HCT116 (cell line): ENCODE results near the gene SPACA9. TPM values are rescaled to one million over a fixed set of nuclear protein-coding genes. Genes with fewer than 3 reads are reported as not detected.

Experiments used
- ATAC-seq: fragments of 200-7000 bp; cut with Tn5 transposase; 2 replicates; pipeline ENCODE4 v1.9.1; 2020; ENCODE audit warnings: mild to moderate bottlenecking, moderate library complexity
- BruUV-seq: library from RNA; stranded (reverse); fragments of 400-500 nt; replicated peaks from 2 replicates; lab custom pipeline; 2021; lab: Mats Ljungman, UMichigan
- CTCF ChIA-PET: fragments of 300-600 bp; sonication (Branson Sonifier 250); formaldehyde crosslinking; loops from one replicate; lab custom pipeline; 2021; ENCODE audit warnings: antibody characterized with exemption; lab: Charles Lee
- POLR2A ChIA-PET: fragments of 300-600, 350-600 bp; sonication (Branson Sonifier 250); formaldehyde crosslinking; loops from one replicate; lab custom pipeline; 2021; ENCODE audit warnings: antibody characterized with exemption; lab: Charles Lee
- RAD21 ChIA-PET, 2 experiments: fragments of 300-600 bp; sonication (Branson Sonifier 250); formaldehyde crosslinking; loops; one replicate each; lab custom pipeline; 2023; ENCODE audit warnings: low total read pairs in 2 of 2; ENCODE audit not compliant: uncharacterized antibody in 2 of 2, unreplicated experiment in 2 of 2, low non-redundant PET in 1 of 2; lab: Charles Lee
- DNase-seq: peaks from one replicate; pipeline ENCODE4 v3.0.0-alpha.2; 2010; ENCODE audit warnings: low read depth, low spot score
- H2AFZ ChIP-seq: fragments of 200-600 bp; shearing (Covaris generic), sonication (generic); 2 replicates; pipeline ENCODE4 v1.6.1; 2017; ENCODE audit warnings: low read depth, mixed run types, mixed read lengths, antibody characterized with exemption, low read length; ENCODE audit not compliant: poor library complexity, severe bottlenecking
- H3K27ac ChIP-seq: 2 replicates; pipeline ENCODE4 v1.5.1; 2012; ENCODE audit warnings: low read depth, low read length
- H3K27me3 ChIP-seq: fragments of 200-600 bp; sonication (generic); 2 replicates; pipeline ENCODE4 v1.6.1; 2016; ENCODE audit warnings: mixed run types, low read length, mixed read lengths; ENCODE audit not compliant: insufficient read depth
- H3K36me3 ChIP-seq, 2 experiments: fragments of 200-500 bp in 1 of 2; fragments of 200-600 bp in 1 of 2; sonication (Bioruptor generic) in 1 of 2; sonication (generic) in 1 of 2; 2 replicates each; pipeline versions ENCODE4 v1.5.1 to v1.6.1; 2014 to 2016; ENCODE audit warnings: low read length in 2 of 2, inconsistent platforms in 1 of 2, mixed read lengths in 1 of 2, mixed run types in 1 of 2; ENCODE audit not compliant: insufficient read depth in 2 of 2, control insufficient read depth in 1 of 2
- H3K4me1 ChIP-seq, 2 experiments: fragments of 200-600 bp in 1 of 2; sonication (generic) in 1 of 2; 2 replicates each; pipeline versions ENCODE4 v1.5.1 to v1.6.1; 2012 to 2017; ENCODE audit warnings: low read length in 2 of 2, inconsistent platforms in 1 of 2, mild to moderate bottlenecking in 1 of 2, mixed read lengths in 1 of 2, mixed run types in 1 of 2, moderate library complexity in 1 of 2; ENCODE audit not compliant: insufficient read depth in 2 of 2, control insufficient read depth in 1 of 2
- H3K4me2 ChIP-seq: fragments of 200-600 bp; sonication (generic); 2 replicates; pipeline ENCODE4 v1.6.1; 2017; ENCODE audit warnings: mixed run types, low read length, mixed read lengths
- H3K4me3 ChIP-seq, 2 experiments: fragments of 200-600 bp in 1 of 2; sonication (generic) in 1 of 2; replicated peaks in 1 of 2; 2 replicates each; pipeline ENCODE4 v1.5.1; 2011 to 2016; ENCODE audit warnings: low read length in 2 of 2, control low read depth in 1 of 2, low read depth in 1 of 2, mild to moderate bottlenecking in 1 of 2, mixed read lengths in 1 of 2, mixed run types in 1 of 2
- H3K79me2 ChIP-seq: fragments of 200-600 bp; sonication (generic); 2 replicates; pipeline ENCODE4 v1.6.1; 2017; ENCODE audit warnings: mild to moderate bottlenecking, mixed run types, low read length, moderate library complexity, mixed read lengths; ENCODE audit not compliant: insufficient read depth
- H3K9ac ChIP-seq: fragments of 200-600 bp; sonication (generic); 2 replicates; pipeline ENCODE4 v1.6.1; 2016; ENCODE audit warnings: low read length, mixed read lengths
- H3K9me2 ChIP-seq: fragments of 200-600 bp; sonication (generic), shearing (Covaris generic); 2 replicates; pipeline ENCODE4 v1.6.1; 2017; ENCODE audit warnings: mixed run types, mild to moderate bottlenecking, moderate library complexity; ENCODE audit not compliant: insufficient read depth
- H3K9me3 ChIP-seq, 2 experiments: fragments of 200-500 bp in 1 of 2; fragments of 200-600 bp in 1 of 2; sonication (Bioruptor generic) in 1 of 2; sonication (generic) in 1 of 2; 2 replicates each; pipeline ENCODE4 v1.6.1; 2014 to 2017; ENCODE audit warnings: low read length in 2 of 2, mixed read lengths in 2 of 2, inconsistent platforms in 1 of 2, low read depth in 1 of 2, mild to moderate bottlenecking in 1 of 2, mixed run types in 1 of 2, moderate library complexity in 1 of 2; ENCODE audit not compliant: control insufficient read depth in 1 of 2, insufficient read depth in 1 of 2
- H4K20me1 ChIP-seq: fragments of 200-600 bp; sonication (generic), shearing (Covaris generic); 2 replicates; pipeline ENCODE4 v1.6.1; 2017; ENCODE audit warnings: mixed run types, mild to moderate bottlenecking, moderate library complexity; ENCODE audit not compliant: insufficient read depth
- ATF3 ChIP-seq: IDR thresholded peaks from 2 replicates; pipeline ENCODE4 v1.6.1; 2012
- CBX3 ChIP-seq: IDR thresholded peaks from 2 replicates; pipeline ENCODE4 v1.6.1; 2012; ENCODE audit warnings: low read depth
- CEBPB ChIP-seq: IDR thresholded peaks from 2 replicates; pipeline ENCODE4 v1.6.1; 2012; ENCODE audit warnings: low read depth
- CTCF ChIP-seq, 3 experiments: fragments of 200-600 bp in 1 of 3; sonication (generic) in 1 of 3; IDR thresholded peaks in 2 of 3; conservative IDR thresholded peaks in 1 of 3; 2 replicates each; pipeline ENCODE4 v1.5.1; 2012 to 2017; ENCODE audit warnings: low read depth in 2 of 3, low read length in 2 of 3, antibody characterized with exemption in 1 of 3, borderline replicate concordance in 1 of 3, control low read depth in 1 of 3, mild to moderate bottlenecking in 1 of 3, mixed read lengths in 1 of 3, mixed run types in 1 of 3, moderate library complexity in 1 of 3; ENCODE audit not compliant: insufficient read depth in 1 of 3
- EGR1 ChIP-seq: IDR thresholded peaks from 2 replicates; pipeline ENCODE4 v1.6.1; 2012; ENCODE audit warnings: low read depth
- EZH2 ChIP-seq: fragments of 200-600 bp; sonication (generic); IDR thresholded peaks from 2 replicates; pipeline ENCODE4 v1.6.1; 2017; ENCODE audit warnings: antibody characterized with exemption, mixed run types
- EZH2phosphoT487 ChIP-seq: fragments of 200-600 bp; IDR thresholded peaks from 2 replicates; pipeline ENCODE4 v1.6.1; 2018; ENCODE audit warnings: antibody characterized with exemption, borderline replicate concordance
- FOSL1 ChIP-seq: IDR thresholded peaks from 2 replicates; pipeline ENCODE4 v1.6.1; 2012; ENCODE audit warnings: low read depth
- JUND ChIP-seq: IDR thresholded peaks from 2 replicates; pipeline ENCODE4 v1.6.1; 2012
- MAX ChIP-seq: IDR thresholded peaks from 2 replicates; pipeline ENCODE4 v1.6.1; 2012
- POLR2A ChIP-seq: IDR thresholded peaks from 2 replicates; pipeline ENCODE4 v1.7.0; 2011; ENCODE audit warnings: borderline replicate concordance; ENCODE audit not compliant: insufficient read depth, insufficient read length; ENCODE audit errors: extremely low read depth
- RAD21 ChIP-seq: IDR thresholded peaks from 2 replicates; pipeline ENCODE4 v1.6.1; 2012; ENCODE audit warnings: low read depth, mild to moderate bottlenecking
- SIN3A ChIP-seq: IDR thresholded peaks from 2 replicates; pipeline ENCODE4 v1.6.1; 2012; ENCODE audit warnings: low read depth
- SP1 ChIP-seq: IDR thresholded peaks from 2 replicates; pipeline ENCODE4 v1.6.1; 2012; ENCODE audit warnings: low read depth
- SRF ChIP-seq: IDR thresholded peaks from 2 replicates; pipeline ENCODE4 v1.6.1; 2012; ENCODE audit warnings: low read depth
- TCF7L2 ChIP-seq: IDR thresholded peaks from 2 replicates; pipeline ENCODE4 v1.7.0; 2011; ENCODE audit warnings: borderline replicate concordance, inconsistent platforms; ENCODE audit not compliant: insufficient read depth, insufficient read length; ENCODE audit errors: extremely low read depth
- YY1 ChIP-seq: IDR thresholded peaks from 2 replicates; pipeline ENCODE4 v1.6.1; 2011; ENCODE audit warnings: low read length, low read depth, moderate library complexity, mild to moderate bottlenecking; ENCODE audit not compliant: insufficient replicate concordance; ENCODE audit errors: extremely low read depth
- ZBTB33 ChIP-seq: IDR thresholded peaks from 2 replicates; pipeline ENCODE4 v1.6.1; 2011; ENCODE audit warnings: mild to moderate bottlenecking, low read length, moderate library complexity; ENCODE audit not compliant: insufficient replicate concordance; ENCODE audit errors: extremely low read depth
- ZFX ChIP-seq: fragments of 450-650 bp; IDR thresholded peaks from 2 replicates; pipeline ENCODE4 v1.6.1; 2017
- ZNF274 ChIP-seq: fragments of 200-500 bp; sonication (Bioruptor generic); IDR thresholded peaks from 2 replicates; pipeline ENCODE4 v1.6.1; 2014; ENCODE audit warnings: mild to moderate bottlenecking, low read depth, low read length, inconsistent platforms
- intact Hi-C: fragments of 100-400 bp; cut with micrococcal nuclease; formaldehyde crosslinking; loops from 2 replicates; pipeline ENCODE4 v1.10.0; 2022
- total RNA-seq: library from RNA; stranded (reverse); gene quantifications from one replicate; pipeline ENCODE4 v1.2.1, GENCODE V29; 2021; ENCODE audit not compliant: unreplicated experiment

Gene SPACA9
- total RNA-seq, 1 experiment from 2014 or later, result 8.0 TPM

GRCh38 chr9:132905726-132906125 lies 27.0 kb downstream of the SPACA9 start:
- Histone ChIP-seq H3K27me3 (no peaks in the 10 kb centered on the region), H3K9ac (no peak overlapping the region), H3K4me3 (no peak overlapping the region), H3K4me1 (no peaks in the 10 kb centered on the region), H3K36me3 (peaks cover 7 to 8% of the 10 kb centered on the region in 2 experiments; a peak in 2 of 4 replicates), H4K20me1 (no peaks in the 10 kb centered on the region), H3K27ac (no peak overlapping the region), H3K9me3 (no peaks in the 10 kb centered on the region), H3K79me2 (no peaks in the 10 kb centered on the region), H2AFZ (no peak overlapping the region), H3K9me2 (no peaks in the 10 kb centered on the region), H3K4me2 (no peak overlapping the region)
- RAD21 ChIA-PET, result no interaction called here
- CTCF ChIA-PET, result interaction anchor here (0.5 kb wide), 1 partner anchor 72 kb away, joined by 4 read pairs; no protein-coding TSS in a partner anchor
- intact Hi-C loops, result no loop called here
- ATAC-seq (no peak), DNase-seq (no peak)
- no TSS peak for BruUV-seq
- POLR2A ChIA-PET, result no interaction called here
- TF ChIP-seq EGR1 (no peak), CBX3 (no peak), CEBPB (no peak), ZFX (no peak), ATF3 (no peak), ZNF274 (no peak), JUND (no peak), CTCF (IDR thresholded peaks at IDR 0.05 in 2 of 3, conservative IDR thresholded peaks at IDR 0.05 in 1 of 3; ENCODE audit: borderline replicate concordance in 1 of 3, insufficient read depth in 1 of 3, low read depth in 2 of 3, low read length in 2 of 3) (no peak), SP1 (no peak), TCF7L2 (no peak), SRF (no peak), ZBTB33 (no peak), SIN3A (no peak), RAD21 (no peak), EZH2phosphoT487 (no peak), FOSL1 (no peak), EZH2 (no peak), POLR2A (no peak), MAX (no peak), YY1 (no peak)
